ENCODE measurements around the gene NAB1. TPM values are rescaled to one million over a fixed set of nuclear protein-coding genes. Genes with fewer than 3 reads are reported as not detected.

The NAB1 gene
- total and polyA plus RNA-seq, 4 donors: 5.8 to 31.0 (median 18.7) TPM

GRCh38 chr2:190655113-190655512, 6.2 kb downstream of the NAB1 start:
- 21% methylated on average over 1 of the region's 1 CpG for WGBS
- H3K4me1 ChIP-seq (ENCODE audit: control insufficient read depth in 4 of 4, insufficient read depth in 4 of 4, low read length in 3 of 4): peaks cover 12 to 37% (median 18%) of the 10 kb centered on the region in 4 donors
- TF ChIP-seq FOXA2 (IDR thresholded peaks at IDR 0.05) (no peak), RAD21 (IDR thresholded peaks at IDR 0.05) (no peak), CTCF (IDR thresholded peaks at IDR 0.05; ENCODE audit: low read depth, low read length, missing input control) (no peak), NR2F2 (IDR thresholded peaks at IDR 0.05) (no peak)

GRCh38 chr2:190655570-190655969, 6.7 kb downstream of the NAB1 start:
- no peak for TF ChIP-seq RAD21 (IDR thresholded peaks at IDR 0.05)
- no peak for TF ChIP-seq ZBTB33 (IDR thresholded peaks at IDR 0.05)
- TF ChIP-seq CTCF (IDR thresholded peaks at IDR 0.05; ENCODE audit: low read depth, low read length, missing input control): no peak
- no peak for TF ChIP-seq NR2F2 (IDR thresholded peaks at IDR 0.05)
- no peak for TF ChIP-seq FOXA1 (IDR thresholded peaks at IDR 0.05)
- no peak for TF ChIP-seq FOXA2 (IDR thresholded peaks at IDR 0.05)
- TF ChIP-seq RXRA (IDR thresholded peaks at IDR 0.05): no peak
- no peak for TF ChIP-seq HNF4G (IDR thresholded peaks at IDR 0.05)
- no peak for TF ChIP-seq SP1 (IDR thresholded peaks at IDR 0.05)
- TF ChIP-seq TAF1 (conservative IDR thresholded peaks at IDR 0.05): no peak
- TF ChIP-seq YY1 (IDR thresholded peaks at IDR 0.05): no peak
- H3K9me3 ChIP-seq (ENCODE audit: control insufficient read depth in 4 of 4, low read length in 3 of 4): no peaks in the 10 kb centered on the region
- H3K4me3 ChIP-seq (ENCODE audit: low read depth in 1 of 3, low read length in 3 of 3): no peak overlapping the region
- no peak overlapping the region for H3K27ac ChIP-seq (ENCODE audit: low read depth in 1 of 2, low read length in 2 of 2)
- no peak overlapping the region for H3K9ac ChIP-seq (ENCODE audit: low read depth in 1 of 2, low read length in 2 of 2)
- DNase-seq (ENCODE audit: low spot score): no peak
- H3K4me1 ChIP-seq (ENCODE audit: control insufficient read depth in 4 of 4, insufficient read depth in 4 of 4, low read length in 3 of 4): peaks cover 12 to 35% (median 16%) of the 10 kb centered on the region in 4 donors
- no peaks in the 10 kb centered on the region for H3K27me3 ChIP-seq (ENCODE audit: control insufficient read depth in 4 of 4, insufficient read depth in 4 of 4, low read length in 3 of 4)
- no peaks in the 10 kb centered on the region for H3K36me3 ChIP-seq (ENCODE audit: control insufficient read depth in 4 of 4, insufficient read depth in 3 of 4, low read depth in 1 of 4, low read length in 3 of 4)
- WGBS: 89% methylated on average over 3 of the region's 3 CpGs

More at GRCh38 chr2:190655113-190655512, 6.2 kb downstream of the NAB1 start:
- no peak overlapping the region for H3K9ac ChIP-seq (ENCODE audit: low read depth in 1 of 2, low read length in 2 of 2)
- DNase-seq (ENCODE audit: low spot score): no peak
- H3K4me3 ChIP-seq (ENCODE audit: low read depth in 1 of 3, low read length in 3 of 3): no peak overlapping the region
- H3K36me3 ChIP-seq (ENCODE audit: control insufficient read depth in 4 of 4, insufficient read depth in 3 of 4, low read depth in 1 of 4, low read length in 3 of 4): no peaks in the 10 kb centered on the region
- no peaks in the 10 kb centered on the region for H3K9me3 ChIP-seq (ENCODE audit: control insufficient read depth in 4 of 4, low read length in 3 of 4)
- H3K27me3 ChIP-seq (ENCODE audit: control insufficient read depth in 4 of 4, insufficient read depth in 4 of 4, low read length in 3 of 4): no peaks in the 10 kb centered on the region
- no peak overlapping the region for H3K27ac ChIP-seq (ENCODE audit: low read depth in 1 of 2, low read length in 2 of 2)

- H3K4me1 ChIP-seq (ENCODE audit: control insufficient read depth in 4 of 4, insufficient read depth in 4 of 4, low read length in 3 of 4): peaks cover 10 to 29% (median 15%) of the 10 kb centered on the region in 4 donors
- TF ChIP-seq MAX (IDR thresholded peaks at IDR 0.05) (no peak), RXRA (IDR thresholded peaks at IDR 0.05) (no peak), HNF4A (conservative IDR thresholded peaks at IDR 0.05) (no peak), EGR1 (IDR thresholded peaks at IDR 0.05; ENCODE audit: low read depth in 2 of 2) (no peak), GABPA (IDR thresholded peaks at IDR 0.05 in 1 of 2, conservative IDR thresholded peaks at IDR 0.05 in 1 of 2) (no peak), ZBTB33 (IDR thresholded peaks at IDR 0.05) (no peak), CTCF (IDR thresholded peaks at IDR 0.05; ENCODE audit: low read depth, low read length, missing input control) (no peak), SP1 (IDR thresholded peaks at IDR 0.05) (no peak), TAF1 (conservative IDR thresholded peaks at IDR 0.05) (no peak)
Measured at GRCh38 chr2:190656301-190656700, 7.4 kb downstream of the NAB1 start.

More at GRCh38 chr2:190656301-190656700, 7.4 kb downstream of the NAB1 start:
- no peak overlapping the region for H3K27ac ChIP-seq (ENCODE audit: low read depth in 1 of 2, low read length in 2 of 2)
- no peak for DNase-seq (ENCODE audit: low spot score)
- no peak overlapping the region for H3K4me3 ChIP-seq (ENCODE audit: low read depth in 1 of 3, low read length in 3 of 3)
- no peak overlapping the region for H3K9ac ChIP-seq (ENCODE audit: low read depth in 1 of 2, low read length in 2 of 2)
- 73% methylated on average over 2 of the region's 2 CpGs for WGBS
- H3K9me3 ChIP-seq (ENCODE audit: control insufficient read depth in 4 of 4, low read length in 3 of 4): no peaks in the 10 kb centered on the region
- H3K36me3 ChIP-seq (ENCODE audit: control insufficient read depth in 4 of 4, insufficient read depth in 3 of 4, low read depth in 1 of 4, low read length in 3 of 4): no peaks in the 10 kb centered on the region
- H3K27me3 ChIP-seq (ENCODE audit: control insufficient read depth in 4 of 4, insufficient read depth in 4 of 4, low read length in 3 of 4): no peaks in the 10 kb centered on the region

Measured in liver (tissue), 9 donors.